GM23338 (cell line): ENCODE data around the gene CENPN. TPM values are rescaled to one million over a fixed set of nuclear protein-coding genes. Genes with fewer than 3 reads are reported as not detected.

Source experiments
- ATAC-seq: fragments of 200-7000 bp; cut with Tn5 transposase; 3 replicates; pipeline ENCODE4 v1.9.1; 2020
- DNase-seq: peaks from one replicate; pipeline ENCODE4 v3.0.0-alpha.2; 2015; ENCODE audit warnings: low spot score
- H2AFZ ChIP-seq: fragments of 200-600 bp; sonication (generic); 2 replicates; pipeline ENCODE4 v1.8.0; 2016; ENCODE audit warnings: antibody characterized with exemption, mild to moderate bottlenecking, moderate library complexity
- H3F3A ChIP-seq: fragments of 200-600 bp; sonication (generic); replicated peaks from 2 replicates; pipeline ENCODE4 v1.8.0; 2017; ENCODE audit warnings: antibody characterized with exemption, mixed run types, low read depth
- H3K27ac ChIP-seq: fragments of 200-600 bp; sonication (generic); 2 replicates; pipeline ENCODE4 v1.6.1; 2016; ENCODE audit warnings: low read depth
- H3K27me3 ChIP-seq: fragments of 200-600 bp; sonication (generic); 2 replicates; pipeline ENCODE4 v1.8.0; 2016; ENCODE audit warnings: mild to moderate bottlenecking, mixed run types, moderate library complexity; ENCODE audit not compliant: insufficient read depth
- H3K36me3 ChIP-seq: fragments of 200-600 bp; sonication (generic); 2 replicates; pipeline ENCODE4 v1.8.0; 2016; ENCODE audit warnings: mild to moderate bottlenecking; ENCODE audit not compliant: insufficient read depth
- H3K4me1 ChIP-seq: fragments of 200-600 bp; sonication (generic); 2 replicates; pipeline ENCODE4 v1.8.0; 2016; ENCODE audit warnings: mild to moderate bottlenecking, moderate library complexity; ENCODE audit not compliant: insufficient read depth
- H3K4me2 ChIP-seq: fragments of 200-600 bp; sonication (generic); 2 replicates; pipeline ENCODE4 v1.7.1; 2017; ENCODE audit warnings: mixed run types
- H3K4me3 ChIP-seq: fragments of 200-600 bp; sonication (generic); 2 replicates; pipeline ENCODE4 v1.6.1; 2016; ENCODE audit warnings: mixed run types
- H3K79me2 ChIP-seq: fragments of 200-600 bp; sonication (generic); replicated peaks from 2 replicates; pipeline ENCODE4 v1.8.0; 2017; ENCODE audit warnings: mild to moderate bottlenecking; ENCODE audit not compliant: insufficient read depth
- H3K9me2 ChIP-seq: fragments of 200-600 bp; sonication (generic); 2 replicates; pipeline ENCODE4 v1.8.0; 2017; ENCODE audit not compliant: insufficient read depth
- H4K20me1 ChIP-seq: fragments of 200-600 bp; sonication (generic); replicated peaks from 2 replicates; pipeline ENCODE4 v1.8.0; 2017; ENCODE audit warnings: mild to moderate bottlenecking; ENCODE audit not compliant: insufficient read depth
- H3K27ac Mint-ChIP-seq: 2 replicates; pipeline ENCODE4 v1.8.0; 2020; ENCODE audit warnings: inconsistent platforms, mild to moderate bottlenecking, moderate library complexity, mixed read lengths
- H3K27me3 Mint-ChIP-seq: 3 replicates; pipeline ENCODE4 v1.8.0; 2022; ENCODE audit warnings: low read depth, mild to moderate bottlenecking, moderate library complexity, mixed read lengths, inconsistent platforms; ENCODE audit not compliant: insufficient read depth, poor library complexity
- H3K36me3 Mint-ChIP-seq: 3 replicates; pipeline ENCODE4 v1.8.0; 2021; ENCODE audit warnings: low read depth, mild to moderate bottlenecking, inconsistent platforms, moderate library complexity, mixed read lengths
- H3K4me1 Mint-ChIP-seq: 3 replicates; pipeline ENCODE4 v1.8.0; 2020; ENCODE audit warnings: mild to moderate bottlenecking, inconsistent platforms, mixed read lengths
- H3K4me3 Mint-ChIP-seq: 3 replicates; pipeline ENCODE4 v1.8.0; 2021; ENCODE audit warnings: moderate library complexity, mild to moderate bottlenecking, inconsistent platforms, mixed read lengths
- H3K9me3 Mint-ChIP-seq: 3 replicates; pipeline ENCODE4 v1.8.0; 2020; ENCODE audit warnings: moderate library complexity, mild to moderate bottlenecking, inconsistent platforms, mixed read lengths
- CREB1 ChIP-seq: fragments of 250-450 bp; sonication (Bioruptor Pico); IDR thresholded peaks from 2 replicates; pipeline ENCODE4 v1.5.0; 2020; ENCODE audit warnings: low read depth, mild to moderate bottlenecking, moderate library complexity
- EZH2 ChIP-seq: fragments of 200-600 bp; sonication (generic); IDR thresholded peaks from one replicate; pipeline ENCODE4 v1.8.0; 2017; ENCODE audit warnings: antibody characterized with exemption, mild to moderate bottlenecking, low read depth; ENCODE audit not compliant: unreplicated experiment
- EZH2phosphoT487 ChIP-seq: fragments of 200-600 bp; sonication (generic); IDR thresholded peaks from one replicate; pipeline ENCODE4 v1.8.1; 2018; ENCODE audit warnings: antibody characterized with exemption; ENCODE audit not compliant: unreplicated experiment
- JUNB ChIP-seq: IDR thresholded peaks from one replicate; pipeline ENCODE4 v1.6.1; 2016; ENCODE audit warnings: antibody characterized with exemption; ENCODE audit not compliant: unreplicated experiment
- NANOG ChIP-seq: IDR thresholded peaks from 2 replicates; pipeline ENCODE4 v1.6.1; 2016; ENCODE audit warnings: antibody characterized with exemption, borderline replicate concordance
- POLR2AphosphoS5 ChIP-seq: IDR thresholded peaks from 2 replicates; pipeline ENCODE4 v1.6.1; 2016; ENCODE audit warnings: antibody characterized with exemption, low read depth
- REST ChIP-seq: IDR thresholded peaks from one replicate; pipeline ENCODE4 v1.6.1; 2018; ENCODE audit warnings: antibody characterized with exemption; ENCODE audit not compliant: unreplicated experiment
- STAT1 ChIP-seq: IDR thresholded peaks from one replicate; pipeline ENCODE4 v1.6.1; 2016; ENCODE audit warnings: antibody characterized with exemption; ENCODE audit not compliant: unreplicated experiment
- ZNF114 ChIP-seq: fragments of 250-450 bp; sonication (Bioruptor Pico); IDR thresholded peaks from 2 replicates; pipeline ENCODE4 v1.5.0; 2020; ENCODE audit warnings: mild to moderate bottlenecking, moderate library complexity
- ZNF331 ChIP-seq: fragments of 250-450 bp; sonication (Bioruptor Pico); IDR thresholded peaks from 2 replicates; pipeline ENCODE4 v1.5.0; 2020; ENCODE audit warnings: low read depth, mild to moderate bottlenecking, moderate library complexity
- polyA plus RNA-seq: library from polyadenylated mRNA; unstranded; fragments of >200 nt; fragmentation: Nextera tagmentation; extraction: Ambion mirVana; gene quantifications from 2 replicates; pipeline ENCODE4 v1.2.1, GENCODE V29; 2016
- total RNA-seq: library from RNA; depleted of rRNA; stranded (reverse); fragments of >200 nt; shearing (Covaris generic); gene quantifications from 2 replicates; pipeline ENCODE4 v1.2.3, GENCODE V29; 2014
- TF ChIP-seq, protein P1 (sequence below): fragments of 250-450 bp; sonication (Bioruptor Pico); IDR thresholded peaks from 2 replicates; pipeline ENCODE4 v1.5.0; 2020; ENCODE audit warnings: mild to moderate bottlenecking, moderate library complexity
- TF ChIP-seq, protein P2 (sequence below), 2 experiments: fragments of 200-600 bp in 1 of 2; sonication (generic) in 1 of 2; conservative IDR thresholded peaks; 2 replicates each; pipeline versions ENCODE4 v1.5.1 to v1.6.1; 2016 to 2017; ENCODE audit warnings: antibody characterized with exemption in 2 of 2, low read depth in 2 of 2, mild to moderate bottlenecking in 2 of 2, moderate library complexity in 1 of 2
- TF ChIP-seq, protein P3 (sequence below): IDR thresholded peaks from 2 replicates; pipeline ENCODE4 v1.6.1; 2016; ENCODE audit warnings: antibody characterized with exemption

The CENPN gene
- total and polyA plus RNA-seq, 2 experiments from 2014 or later = 43.6 to 80.8 TPM

DNA sequence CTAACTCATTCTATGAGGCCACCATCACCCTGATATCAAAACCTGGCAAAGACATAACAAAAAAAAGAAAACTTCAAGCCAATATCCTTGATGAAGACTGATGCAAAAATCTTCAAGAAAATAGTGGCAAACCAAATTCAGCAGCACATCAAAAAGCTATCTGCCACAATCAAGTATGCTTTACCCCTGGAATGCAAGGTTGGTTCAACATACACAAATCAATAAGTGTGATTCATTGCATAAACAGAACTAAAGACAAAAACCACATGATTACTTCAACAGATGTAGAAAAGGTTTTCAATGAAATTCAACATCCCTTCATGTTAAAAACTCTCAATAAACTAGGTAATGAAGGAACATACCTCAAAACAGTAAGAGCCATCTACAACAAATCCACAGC lies 48.7 kb upstream of the CENPN start:
- Histone ChIP-seq H3K36me3 (no peaks in the 10 kb centered on the region), H3K9me2 (no peaks in the 10 kb centered on the region), H3K4me3 (no peak overlapping the region), H3K4me1 (no peaks in the 10 kb centered on the region), H4K20me1 (no peaks in the 10 kb centered on the region), H3K79me2 (no peaks in the 10 kb centered on the region), H2AFZ (no peak overlapping the region), H3K4me2 (no peak overlapping the region), H3K27me3 (no peaks in the 10 kb centered on the region), H3F3A (no peaks in the 10 kb centered on the region), H3K27ac (no peak overlapping the region)
- no peak for ATAC-seq
- peaks cover 29% of the 10 kb centered on the region; the same call in 1 of the 3 replicates for H3K9me3 Mint-ChIP-seq
- no peaks in the 10 kb centered on the region for H3K4me1 Mint-ChIP-seq
- no peak overlapping the region for H3K27ac Mint-ChIP-seq
- TF ChIP-seq REST (no peak), POLR2AphosphoS5 (no peak), JUNB (no peak), ZNF331 (CRISPR knock-in tag) (no peak), ZNF114 (CRISPR knock-in tag) (no peak), EZH2 (no peak), EZH2phosphoT487 (no peak), NANOG (no peak), STAT1 (no peak), CREB1 (CRISPR knock-in tag) (no peak)
- TF ChIP-seq, protein P1, sequence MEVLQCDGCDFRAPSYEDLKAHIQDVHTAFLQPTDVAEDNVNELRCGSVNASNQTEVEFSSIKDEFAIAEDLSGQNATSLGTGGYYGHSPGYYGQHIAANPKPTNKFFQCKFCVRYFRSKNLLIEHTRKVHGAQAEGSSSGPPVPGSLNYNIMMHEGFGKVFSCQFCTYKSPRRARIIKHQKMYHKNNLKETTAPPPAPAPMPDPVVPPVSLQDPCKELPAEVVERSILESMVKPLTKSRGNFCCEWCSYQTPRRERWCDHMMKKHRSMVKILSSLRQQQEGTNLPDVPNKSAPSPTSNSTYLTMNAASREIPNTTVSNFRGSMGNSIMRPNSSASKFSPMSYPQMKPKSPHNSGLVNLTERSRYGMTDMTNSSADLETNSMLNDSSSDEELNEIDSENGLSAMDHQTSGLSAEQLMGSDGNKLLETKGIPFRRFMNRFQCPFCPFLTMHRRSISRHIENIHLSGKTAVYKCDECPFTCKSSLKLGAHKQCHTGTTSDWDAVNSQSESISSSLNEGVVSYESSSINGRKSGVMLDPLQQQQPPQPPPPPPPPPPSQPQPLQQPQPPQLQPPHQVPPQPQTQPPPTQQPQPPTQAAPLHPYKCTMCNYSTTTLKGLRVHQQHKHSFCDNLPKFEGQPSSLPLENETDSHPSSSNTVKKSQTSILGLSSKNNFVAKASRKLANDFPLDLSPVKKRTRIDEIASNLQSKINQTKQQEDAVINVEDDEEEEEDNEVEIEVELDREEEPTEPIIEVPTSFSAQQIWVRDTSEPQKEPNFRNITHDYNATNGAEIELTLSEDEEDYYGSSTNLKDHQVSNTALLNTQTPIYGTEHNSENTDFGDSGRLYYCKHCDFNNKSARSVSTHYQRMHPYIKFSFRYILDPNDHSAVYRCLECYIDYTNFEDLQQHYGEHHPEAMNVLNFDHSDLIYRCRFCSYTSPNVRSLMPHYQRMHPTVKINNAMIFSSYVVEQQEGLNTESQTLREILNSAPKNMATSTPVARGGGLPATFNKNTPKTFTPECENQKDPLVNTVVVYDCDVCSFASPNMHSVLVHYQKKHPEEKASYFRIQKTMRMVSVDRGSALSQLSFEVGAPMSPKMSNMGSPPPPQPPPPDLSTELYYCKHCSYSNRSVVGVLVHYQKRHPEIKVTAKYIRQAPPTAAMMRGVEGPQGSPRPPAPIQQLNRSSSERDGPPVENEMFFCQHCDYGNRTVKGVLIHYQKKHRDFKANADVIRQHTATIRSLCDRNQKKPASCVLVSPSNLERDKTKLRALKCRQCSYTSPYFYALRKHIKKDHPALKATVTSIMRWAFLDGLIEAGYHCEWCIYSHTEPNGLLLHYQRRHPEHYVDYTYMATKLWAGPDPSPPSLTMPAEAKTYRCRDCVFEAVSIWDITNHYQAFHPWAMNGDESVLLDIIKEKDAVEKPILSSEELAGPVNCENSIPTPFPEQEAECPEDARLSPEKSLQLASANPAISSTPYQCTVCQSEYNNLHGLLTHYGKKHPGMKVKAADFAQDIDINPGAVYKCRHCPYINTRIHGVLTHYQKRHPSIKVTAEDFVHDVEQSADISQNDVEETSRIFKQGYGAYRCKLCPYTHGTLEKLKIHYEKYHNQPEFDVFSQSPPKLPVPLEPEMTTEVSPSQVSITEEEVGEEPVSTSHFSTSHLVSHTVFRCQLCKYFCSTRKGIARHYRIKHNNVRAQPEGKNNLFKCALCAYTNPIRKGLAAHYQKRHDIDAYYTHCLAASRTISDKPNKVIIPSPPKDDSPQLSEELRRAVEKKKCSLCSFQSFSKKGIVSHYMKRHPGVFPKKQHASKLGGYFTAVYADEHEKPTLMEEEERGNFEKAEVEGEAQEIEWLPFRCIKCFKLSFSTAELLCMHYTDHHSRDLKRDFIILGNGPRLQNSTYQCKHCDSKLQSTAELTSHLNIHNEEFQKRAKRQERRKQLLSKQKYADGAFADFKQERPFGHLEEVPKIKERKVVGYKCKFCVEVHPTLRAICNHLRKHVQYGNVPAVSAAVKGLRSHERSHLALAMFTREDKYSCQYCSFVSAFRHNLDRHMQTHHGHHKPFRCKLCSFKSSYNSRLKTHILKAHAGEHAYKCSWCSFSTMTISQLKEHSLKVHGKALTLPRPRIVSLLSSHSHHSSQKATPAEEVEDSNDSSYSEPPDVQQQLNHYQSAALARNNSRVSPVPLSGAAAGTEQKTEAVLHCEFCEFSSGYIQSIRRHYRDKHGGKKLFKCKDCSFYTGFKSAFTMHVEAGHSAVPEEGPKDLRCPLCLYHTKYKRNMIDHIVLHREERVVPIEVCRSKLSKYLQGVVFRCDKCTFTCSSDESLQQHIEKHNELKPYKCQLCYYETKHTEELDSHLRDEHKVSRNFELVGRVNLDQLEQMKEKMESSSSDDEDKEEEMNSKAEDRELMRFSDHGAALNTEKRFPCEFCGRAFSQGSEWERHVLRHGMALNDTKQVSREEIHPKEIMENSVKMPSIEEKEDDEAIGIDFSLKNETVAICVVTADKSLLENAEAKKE (CRISPR knock-in tag) = no peak
- TF ChIP-seq, protein P2, sequence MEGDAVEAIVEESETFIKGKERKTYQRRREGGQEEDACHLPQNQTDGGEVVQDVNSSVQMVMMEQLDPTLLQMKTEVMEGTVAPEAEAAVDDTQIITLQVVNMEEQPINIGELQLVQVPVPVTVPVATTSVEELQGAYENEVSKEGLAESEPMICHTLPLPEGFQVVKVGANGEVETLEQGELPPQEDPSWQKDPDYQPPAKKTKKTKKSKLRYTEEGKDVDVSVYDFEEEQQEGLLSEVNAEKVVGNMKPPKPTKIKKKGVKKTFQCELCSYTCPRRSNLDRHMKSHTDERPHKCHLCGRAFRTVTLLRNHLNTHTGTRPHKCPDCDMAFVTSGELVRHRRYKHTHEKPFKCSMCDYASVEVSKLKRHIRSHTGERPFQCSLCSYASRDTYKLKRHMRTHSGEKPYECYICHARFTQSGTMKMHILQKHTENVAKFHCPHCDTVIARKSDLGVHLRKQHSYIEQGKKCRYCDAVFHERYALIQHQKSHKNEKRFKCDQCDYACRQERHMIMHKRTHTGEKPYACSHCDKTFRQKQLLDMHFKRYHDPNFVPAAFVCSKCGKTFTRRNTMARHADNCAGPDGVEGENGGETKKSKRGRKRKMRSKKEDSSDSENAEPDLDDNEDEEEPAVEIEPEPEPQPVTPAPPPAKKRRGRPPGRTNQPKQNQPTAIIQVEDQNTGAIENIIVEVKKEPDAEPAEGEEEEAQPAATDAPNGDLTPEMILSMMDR (conservative IDR thresholded peaks at IDR 0.05; ENCODE audit: low read depth in 2 of 2) = no peak
- TF ChIP-seq, protein P3, sequence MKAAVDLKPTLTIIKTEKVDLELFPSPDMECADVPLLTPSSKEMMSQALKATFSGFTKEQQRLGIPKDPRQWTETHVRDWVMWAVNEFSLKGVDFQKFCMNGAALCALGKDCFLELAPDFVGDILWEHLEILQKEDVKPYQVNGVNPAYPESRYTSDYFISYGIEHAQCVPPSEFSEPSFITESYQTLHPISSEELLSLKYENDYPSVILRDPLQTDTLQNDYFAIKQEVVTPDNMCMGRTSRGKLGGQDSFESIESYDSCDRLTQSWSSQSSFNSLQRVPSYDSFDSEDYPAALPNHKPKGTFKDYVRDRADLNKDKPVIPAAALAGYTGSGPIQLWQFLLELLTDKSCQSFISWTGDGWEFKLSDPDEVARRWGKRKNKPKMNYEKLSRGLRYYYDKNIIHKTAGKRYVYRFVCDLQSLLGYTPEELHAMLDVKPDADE = no peak
- no peaks in the 10 kb centered on the region; the same call in 2 of the 3 replicates for H3K36me3 Mint-ChIP-seq
- no peak overlapping the region for H3K4me3 Mint-ChIP-seq
- H3K27me3 Mint-ChIP-seq = no peaks in the 10 kb centered on the region
- no peak for DNase-seq
